Fibroblast of mammary gland (primary cell): ENCODE results near the gene PTGFRN.

ENCODE experiments used
- DNase-seq: peaks from one replicate; pipeline ENCODE4 v3.0.0-alpha.2; 2010; ENCODE audit warnings: low read depth
- H3K4me3 ChIP-seq: 2 replicates; pipeline ENCODE4 v1.5.1; 2011; ENCODE audit warnings: low read depth, mild to moderate bottlenecking, low read length, moderate library complexity; ENCODE audit not compliant: control insufficient read depth
- CTCF ChIP-seq: conservative IDR thresholded peaks from 2 replicates; pipeline ENCODE4 v1.5.1; 2011; ENCODE audit warnings: low read depth, low read length, inconsistent platforms; ENCODE audit not compliant: control insufficient read depth, insufficient read depth

Gene PTGFRN

GRCh38 chr1:116954440-116954839 lies 44.7 kb downstream of the PTGFRN start:
- no peak overlapping the region for H3K4me3 ChIP-seq
- DNase-seq: peak; percentile 61
- TF ChIP-seq CTCF: no peak

GRCh38 chr1:116956378-116956777 lies 46.7 kb downstream of the PTGFRN start:
- H3K4me3 ChIP-seq: no peak overlapping the region
- no peak for TF ChIP-seq CTCF
- DNase-seq: no peak

GRCh38 chr1:116957646-116958045 lies 47.9 kb downstream of the PTGFRN start:
- H3K4me3 ChIP-seq: no peak overlapping the region
- no peak for TF ChIP-seq CTCF
- no peak for DNase-seq

- no peak for TF ChIP-seq CTCF
- DNase-seq: no peak
- no peak overlapping the region for H3K4me3 ChIP-seq
Measured at GRCh38 chr1:116958110-116958509, 48.4 kb downstream of the PTGFRN start.

- DNase-seq: no peak
- H3K4me3 ChIP-seq: no peak overlapping the region
- no peak for TF ChIP-seq CTCF
Measured at GRCh38 chr1:116958977-116959376, 49.3 kb downstream of the PTGFRN start.

GRCh38 chr1:116961606-116962005 lies 51.9 kb downstream of the PTGFRN start:
- no peak for TF ChIP-seq CTCF
- H3K4me3 ChIP-seq: no peak overlapping the region
- DNase-seq: no peak

GRCh38 chr1:116962987-116963639 lies 53.4 kb downstream of the PTGFRN start:
- H3K4me3 ChIP-seq: no peak overlapping the region
- no peak for DNase-seq
- TF ChIP-seq CTCF: no peak
